GM12878 (cell line): ENCODE data around the gene CNGB1. TPM values are rescaled to one million over a fixed set of nuclear protein-coding genes. Genes with fewer than 3 reads are reported as not detected.

Source experiments
- ATAC-seq: fragments of 200-7000 bp; cut with Tn5 transposase; 3 replicates; pipeline ENCODE4 v1.9.1; 2020; ENCODE audit warnings: mild to moderate bottlenecking, moderate library complexity
- BruUV-seq: library from RNA; stranded (reverse); fragments of 400-500 nt; replicated peaks from 2 replicates; lab custom pipeline; 2021; lab: Mats Ljungman, UMichigan
- CTCF ChIA-PET: fragments of 300-600 bp; sonication (Branson Sonifier 250); formaldehyde crosslinking; extraction: SDS; loops from one replicate; lab custom pipeline; 2021; ENCODE audit warnings: inconsistent platforms; lab: Yijun Ruan, JAX
- POLR2A ChIA-PET: fragments of 350-600 bp; formaldehyde crosslinking; extraction: SDS; loops from one replicate; lab custom pipeline; 2021; ENCODE audit warnings: inconsistent platforms; lab: Charles Lee
- RAD21 ChIA-PET: fragments of 300-600 bp; sonication (Branson Sonifier 250); formaldehyde crosslinking; loops from one replicate; lab custom pipeline; 2023; ENCODE audit warnings: antibody characterized with exemption; ENCODE audit not compliant: unreplicated experiment; lab: Charles Lee
- SMC1A ChIA-PET: fragments of 300-600 bp; sonication (Branson Sonifier 250); formaldehyde crosslinking; loops from one replicate; lab custom pipeline; 2023; ENCODE audit not compliant: unreplicated experiment, uncharacterized antibody; lab: Charles Lee
- DNase-seq: peaks from one replicate; pipeline ENCODE4 v3.0.0-alpha.2; 2011; ENCODE audit warnings: low read depth, low spot score
- FAIRE-seq: peaks from 3 replicates; lab custom pipeline; 2011; peaks lifted over from hg19 to GRCh38; lab: Jason Lieb, UNC
- H2AFZ ChIP-seq: 2 replicates; pipeline ENCODE4 v1.6.0; 2011; ENCODE audit warnings: low read depth, low read length, control low read depth; ENCODE audit not compliant: control insufficient read depth
- H3K27ac ChIP-seq: 2 replicates; pipeline ENCODE4 v1.5.1; 2011; ENCODE audit warnings: control low read depth; ENCODE audit not compliant: control insufficient read depth, insufficient read depth
- H3K27me3 ChIP-seq, 2 experiments: replicated peaks in 1 of 2; 2 replicates each; pipeline versions ENCODE4 v1.6.0 to v1.6.1; 2011; ENCODE audit warnings: low read length in 1 of 2; ENCODE audit not compliant: control insufficient read depth in 2 of 2, insufficient read depth in 2 of 2
- H3K36me3 ChIP-seq, 2 experiments: 2 replicates each; pipeline ENCODE4 v1.5.1; 2011; ENCODE audit warnings: low read length in 1 of 2; ENCODE audit not compliant: control insufficient read depth in 2 of 2, insufficient read depth in 2 of 2
- H3K4me1 ChIP-seq: 2 replicates; pipeline ENCODE4 v1.6.1; 2011; ENCODE audit warnings: mild to moderate bottlenecking, low read length, moderate library complexity, mixed read lengths; ENCODE audit not compliant: control insufficient read depth, insufficient read depth
- H3K4me2 ChIP-seq: 2 replicates; pipeline ENCODE4 v1.6.0; 2011; ENCODE audit warnings: control low read depth; ENCODE audit not compliant: control insufficient read depth, insufficient read depth
- H3K4me3 ChIP-seq: fragments of 200-600 bp; sonication (generic); 2 replicates; pipeline ENCODE4 v1.5.1; 2016
- H3K79me2 ChIP-seq: 2 replicates; pipeline ENCODE4 v1.6.0; 2011; ENCODE audit warnings: low read length; ENCODE audit not compliant: control insufficient read depth, insufficient read depth
- H3K9ac ChIP-seq: 2 replicates; pipeline ENCODE4 v1.8.0; 2011; ENCODE audit warnings: low read length, control low read depth, mixed read lengths; ENCODE audit not compliant: control insufficient read depth, insufficient read depth
- H3K9me3 ChIP-seq: replicated peaks from 3 replicates; pipeline ENCODE4 v1.5.1; 2011; ENCODE audit warnings: mild to moderate bottlenecking, low read length; ENCODE audit not compliant: control insufficient read depth, insufficient read depth
- H4K20me1 ChIP-seq: 2 replicates; pipeline ENCODE4 v1.6.0; 2011; ENCODE audit not compliant: control insufficient read depth, insufficient read depth
- BACH1 ChIP-seq: fragments of 450-650 bp; IDR thresholded peaks from 2 replicates; pipeline ENCODE4 v1.6.1; 2017; ENCODE audit warnings: mild to moderate bottlenecking, borderline replicate concordance
- CBX3 ChIP-seq: fragments of 200-600 bp; sonication (generic); IDR thresholded peaks from 2 replicates; pipeline ENCODE4 v1.6.1; 2016; ENCODE audit warnings: low read depth, borderline replicate concordance
- IKZF1 ChIP-seq: fragments of 450-650 bp; conservative IDR thresholded peaks from 2 replicates; pipeline ENCODE4 v1.6.1; 2017; ENCODE audit warnings: antibody characterized with exemption, mild to moderate bottlenecking
- SMARCA5 ChIP-seq: fragments of 450-650 bp; IDR thresholded peaks from 2 replicates; pipeline ENCODE4 v1.6.1; 2017; ENCODE audit warnings: mild to moderate bottlenecking
- STAT1 ChIP-seq: fragments of 450-650 bp; conservative IDR thresholded peaks from 2 replicates; pipeline ENCODE4 v1.6.1; 2014; ENCODE audit warnings: antibody characterized with exemption, mild to moderate bottlenecking
- WGBS: methylation state at CpG from one replicate; pipeline ENCODE4 v1.1.6; 2016; ENCODE audit warnings: low lambda C conversion rate; ENCODE audit not compliant: insufficient replicate concordance, insufficient coverage; ENCODE audit errors: missing lambda C conversion rate; 5-methylcytosine and 5-hydroxymethylcytosine counted together
- in situ Hi-C: fragments of 300-500 bp; cut with MboI; formaldehyde crosslinking; loops from 9 replicates; pipeline ENCODE4 v1.14.3; 2018; ENCODE audit warnings: mixed read lengths
- intact Hi-C: fragments of 100-400 bp; cut with micrococcal nuclease; formaldehyde crosslinking; loops from one replicate; pipeline ENCODE4 v1.14.2; 2022; ENCODE audit not compliant: unreplicated experiment
- polyA plus RNA-seq, 11 experiments: library from polyadenylated mRNA; depleted of rRNA in 4 of 11; unstranded in 6 of 11; stranded (reverse) in 5 of 11; fragments of >200 nt; fragmentation: Nextera tagmentation in 4 of 11; fragmentation: Illumina TruSeq in 1 of 11; extraction: Ambion mirVana in 4 of 11; extraction: Trizol in 1 of 11; gene quantifications; 1 replicate in 1 of 11; 2 replicates in 10 of 11; pipeline versions ENCODE4 v1.2.1 to v1.2.3, GENCODE V29; 2011 to 2016; ENCODE audit warnings: inconsistent platforms in 2 of 11, missing spikeins in 2 of 11, low read depth in 1 of 11
- total RNA-seq, 4 experiments: library from RNA; depleted of rRNA in 3 of 4; stranded (reverse); fragments of >200 nt in 3 of 4; fragmentation: Illumina TruSeq in 1 of 4; extraction: Trizol in 1 of 4; gene quantifications; 2 replicates each; pipeline versions ENCODE4 v1.2.1 to v1.2.3, GENCODE V29; 2013 to 2021
- TF ChIP-seq, protein P1 (sequence below): fragments of 450-650 bp; IDR thresholded peaks from 2 replicates; pipeline ENCODE4 v1.6.1; 2018; ENCODE audit warnings: borderline replicate concordance, mild to moderate bottlenecking; ENCODE audit not compliant: partially characterized antibody
- TF ChIP-seq, protein P2 (sequence below): IDR thresholded peaks from 2 replicates; pipeline ENCODE4 v1.6.1; 2011; ENCODE audit warnings: low read depth, mild to moderate bottlenecking, low read length, moderate library complexity, borderline replicate concordance; ENCODE audit errors: extremely low read depth

Gene CNGB1
- total and polyA plus RNA-seq, 10 of the 15 experiments (the other 5 are each of a cell fraction or from before 2014, with no cell fraction given) = 0.03 TPM; not detected in 9

DNA sequence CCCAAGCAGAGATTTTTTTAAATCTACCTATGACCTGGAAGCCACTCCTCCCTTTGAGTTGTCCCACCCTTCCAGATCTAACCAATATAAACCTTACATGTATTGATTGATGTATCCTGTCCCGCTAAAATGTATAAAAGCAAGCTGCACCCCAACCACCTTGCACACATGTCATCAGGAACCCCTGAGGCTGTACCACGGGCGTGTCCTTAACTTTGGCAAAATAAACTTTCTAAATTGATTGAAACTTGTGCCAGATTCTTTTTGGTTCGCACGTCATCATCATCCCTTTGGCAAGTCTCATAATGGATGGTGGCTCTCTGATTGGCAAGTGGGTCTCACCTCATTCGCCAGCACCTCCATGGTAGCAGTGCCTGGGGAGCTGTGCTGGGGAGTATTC, 60.2 kb downstream of the CNGB1 start:
- TF ChIP-seq BACH1 (no peak), SMARCA5 (no peak), CBX3 (no peak), STAT1 (no peak), IKZF1 (no peak)
- TF ChIP-seq, protein P1, sequence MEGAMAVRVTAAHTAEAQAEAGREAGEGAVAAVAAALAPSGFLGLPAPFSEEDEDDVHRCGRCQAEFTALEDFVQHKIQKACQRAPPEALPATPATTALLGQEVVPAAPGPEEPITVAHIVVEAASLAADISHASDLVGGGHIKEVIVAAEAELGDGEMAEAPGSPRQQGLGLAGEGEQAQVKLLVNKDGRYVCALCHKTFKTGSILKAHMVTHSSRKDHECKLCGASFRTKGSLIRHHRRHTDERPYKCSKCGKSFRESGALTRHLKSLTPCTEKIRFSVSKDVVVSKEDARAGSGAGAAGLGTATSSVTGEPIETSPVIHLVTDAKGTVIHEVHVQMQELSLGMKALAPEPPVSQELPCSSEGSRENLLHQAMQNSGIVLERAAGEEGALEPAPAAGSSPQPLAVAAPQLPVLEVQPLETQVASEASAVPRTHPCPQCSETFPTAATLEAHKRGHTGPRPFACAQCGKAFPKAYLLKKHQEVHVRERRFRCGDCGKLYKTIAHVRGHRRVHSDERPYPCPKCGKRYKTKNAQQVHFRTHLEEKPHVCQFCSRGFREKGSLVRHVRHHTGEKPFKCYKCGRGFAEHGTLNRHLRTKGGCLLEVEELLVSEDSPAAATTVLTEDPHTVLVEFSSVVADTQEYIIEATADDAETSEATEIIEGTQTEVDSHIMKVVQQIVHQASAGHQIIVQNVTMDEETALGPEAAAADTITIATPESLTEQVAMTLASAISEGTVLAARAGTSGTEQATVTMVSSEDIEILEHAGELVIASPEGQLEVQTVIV = no peak
- TF ChIP-seq, protein P2, sequence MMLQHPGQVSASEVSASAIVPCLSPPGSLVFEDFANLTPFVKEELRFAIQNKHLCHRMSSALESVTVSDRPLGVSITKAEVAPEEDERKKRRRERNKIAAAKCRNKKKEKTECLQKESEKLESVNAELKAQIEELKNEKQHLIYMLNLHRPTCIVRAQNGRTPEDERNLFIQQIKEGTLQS = no peak
- CTCF ChIA-PET = no interaction called here
- SMC1A ChIA-PET = no interaction called here
- Histone ChIP-seq H3K27ac (no peak overlapping the region), H3K9me3 (no peaks in the 10 kb centered on the region), H3K4me3 (no peak overlapping the region), H3K36me3 (no peaks in the 10 kb centered on the region), H2AFZ (no peak overlapping the region), H3K4me2 (no peak overlapping the region), H3K79me2 (no peaks in the 10 kb centered on the region), H4K20me1 (no peaks in the 10 kb centered on the region), H3K9ac (no peak overlapping the region), H3K4me1 (no peaks in the 10 kb centered on the region), H3K27me3 (no peaks in the 10 kb centered on the region; a peak in 2 of 4 replicates)
- intact Hi-C loops (no loop called here), in situ Hi-C loops (no loop called here)
- no peak for ATAC-seq
- no TSS peak for BruUV-seq
- POLR2A ChIA-PET = no interaction called here
- WGBS = 57% methylated on average over 6 of the region's 6 CpGs
- RAD21 ChIA-PET = no interaction called here
- FAIRE-seq = no peak
- no peak for DNase-seq
